ENCODE data around the gene OR2T4.

Gene OR2T4

DNA sequence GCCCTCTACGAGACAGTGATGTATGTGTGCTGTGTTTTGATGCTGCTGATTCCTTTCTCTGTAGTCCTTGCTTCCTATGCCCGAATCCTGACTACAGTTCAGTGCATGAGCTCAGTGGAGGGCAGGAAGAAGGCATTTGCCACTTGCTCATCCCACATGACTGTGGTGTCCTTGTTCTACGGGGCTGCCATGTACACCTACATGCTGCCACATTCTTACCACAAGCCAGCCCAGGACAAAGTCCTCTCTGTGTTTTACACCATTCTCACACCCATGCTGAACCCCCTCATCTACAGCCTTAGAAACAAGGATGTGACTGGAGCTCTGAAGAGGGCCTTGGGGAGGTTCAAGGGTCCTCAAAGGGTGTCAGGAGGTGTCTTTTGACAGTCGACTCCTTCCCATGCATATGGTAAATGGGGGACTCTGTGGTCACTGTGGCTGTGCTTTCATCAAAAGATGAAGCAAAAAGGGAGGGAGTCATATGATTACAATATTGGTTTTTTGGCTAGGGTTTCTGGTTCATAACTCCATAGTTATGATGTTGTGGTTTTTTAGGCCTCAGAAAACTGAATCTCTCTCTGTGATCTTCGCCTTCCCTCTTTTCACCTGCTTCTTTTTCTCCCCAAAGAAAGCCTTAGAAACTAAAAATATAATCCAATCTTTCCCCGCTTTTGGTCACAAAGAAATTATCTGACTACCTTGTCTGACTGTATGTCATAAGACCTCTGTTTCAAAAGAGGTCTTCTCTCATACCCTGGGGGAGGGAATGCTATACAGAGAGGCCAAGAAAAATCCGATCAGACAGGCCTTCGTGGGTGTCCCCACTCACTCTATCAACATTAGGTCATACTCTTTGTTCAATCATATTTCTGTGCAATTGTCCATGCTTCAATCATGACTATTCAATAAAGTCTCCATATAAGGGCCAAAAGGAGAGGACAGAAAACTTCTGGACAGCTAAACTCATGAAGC lies 45.5 kb downstream of the OR2T4 start:
- Histone ChIP-seq H3K4ac (ENCODE audit: low read depth, low read length) (no peak overlapping the region), H3K9ac (ENCODE audit: low read length) (no peak overlapping the region), H2BK5ac (ENCODE audit: low read length) (no peak overlapping the region), H3K27ac (ENCODE audit: low read depth, low read length) (no peak overlapping the region), H3K36me3 (ENCODE audit: control insufficient read depth, insufficient read depth, low read length) (no peaks in the 10 kb centered on the region), H3K4me2 (ENCODE audit: low read length) (no peak overlapping the region), H3K56ac (ENCODE audit: low read length) (no peak overlapping the region), H4K8ac (ENCODE audit: low read depth, low read length) (no peak overlapping the region), H3K27me3 (ENCODE audit: insufficient read depth, low read length, poor library complexity) (no peaks in the 10 kb centered on the region), H2BK120ac (ENCODE audit: low read depth, low read length) (no peak overlapping the region), H3K18ac (ENCODE audit: low read length) (no peak overlapping the region), H4K5ac (ENCODE audit: low read length) (no peak overlapping the region), H3K4me3 (ENCODE audit: low read length) (no peak overlapping the region), H2AK5ac (ENCODE audit: low read length) (no peak overlapping the region), H3K23ac (ENCODE audit: low read length) (no peak overlapping the region), H3K79me1 (ENCODE audit: low read length) (no peaks in the 10 kb centered on the region), H3K79me2 (ENCODE audit: control insufficient read depth, insufficient read depth, low read length) (no peaks in the 10 kb centered on the region), H2BK15ac (replicated peaks; ENCODE audit: low read depth) (no peak overlapping the region), H3K4me1 (ENCODE audit: control insufficient read depth, low read depth, low read length) (no peaks in the 10 kb centered on the region)
- no CpG with 5 or more reads among the region's 8 CpGs for WGBS (ENCODE audit: extremely low coverage, insufficient coverage, low lambda C conversion rate)
- no peak for DNase-seq
